Astrocyte (in vitro differentiated cells and primary cell): ENCODE measurements around the gene ETV6. TPM values are rescaled to one million over a fixed set of nuclear protein-coding genes. Genes with fewer than 3 reads are reported as not detected.

ENCODE experiments used
- DNase-seq: peaks from one replicate; pipeline ENCODE4 v3.0.0-alpha.2; 2010; ENCODE audit warnings: low read depth
- FAIRE-seq: peaks from 2 replicates; lab custom pipeline; 2011; peaks lifted over from hg19 to GRCh38; lab: Jason Lieb, UNC
- H2AFZ ChIP-seq: 2 replicates; pipeline ENCODE4 v1.6.0; 2012; ENCODE audit warnings: low read depth, low read length, inconsistent platforms
- H3K27ac ChIP-seq: 2 replicates; pipeline ENCODE4 v1.5.1; 2011; ENCODE audit warnings: low read depth, low read length, inconsistent platforms
- H3K27me3 ChIP-seq: 2 replicates; pipeline ENCODE4 v1.6.0; 2011; ENCODE audit warnings: low read length, inconsistent platforms; ENCODE audit not compliant: insufficient read depth
- H3K36me3 ChIP-seq: 2 replicates; pipeline ENCODE4 v1.5.1; 2011; ENCODE audit warnings: low read length, inconsistent platforms; ENCODE audit not compliant: insufficient read depth
- H3K4me1 ChIP-seq: 2 replicates; pipeline ENCODE4 v1.5.1; 2011; ENCODE audit warnings: low read length, inconsistent platforms; ENCODE audit not compliant: insufficient read depth
- H3K4me2 ChIP-seq: 2 replicates; pipeline ENCODE4 v1.6.0; 2012; ENCODE audit warnings: low read length, inconsistent platforms
- H3K4me3 ChIP-seq: 2 replicates; pipeline ENCODE4 v1.5.1; 2011; ENCODE audit warnings: low read depth, mild to moderate bottlenecking, low read length, inconsistent platforms; ENCODE audit not compliant: insufficient read depth
- H3K79me2 ChIP-seq: 2 replicates; pipeline ENCODE4 v1.6.0; 2012; ENCODE audit warnings: mild to moderate bottlenecking, low read length, inconsistent platforms; ENCODE audit not compliant: insufficient read depth
- H3K9ac ChIP-seq: 2 replicates; pipeline ENCODE4 v1.6.0; 2012; ENCODE audit warnings: mild to moderate bottlenecking, low read length, inconsistent platforms
- H3K9me3 ChIP-seq: 2 replicates; pipeline ENCODE4 v1.5.1; 2012; ENCODE audit warnings: low read depth, mild to moderate bottlenecking, low read length, inconsistent platforms; ENCODE audit not compliant: insufficient read depth
- H4K20me1 ChIP-seq: 2 replicates; pipeline ENCODE4 v1.6.0; 2012; ENCODE audit warnings: low read length, inconsistent platforms; ENCODE audit not compliant: insufficient read depth
- H3K27ac Mint-ChIP-seq: one replicate; pipeline ENCODE4 v1.8.0; 2021; ENCODE audit warnings: mild to moderate bottlenecking, mixed read lengths; ENCODE audit not compliant: unreplicated experiment
- H3K27me3 Mint-ChIP-seq: one replicate; pipeline ENCODE4 v1.8.0; 2021; ENCODE audit warnings: low read depth, mixed read lengths; ENCODE audit not compliant: unreplicated experiment
- H3K36me3 Mint-ChIP-seq: one replicate; pipeline ENCODE4 v1.8.0; 2021; ENCODE audit warnings: low read depth, mixed read lengths; ENCODE audit not compliant: unreplicated experiment
- H3K4me1 Mint-ChIP-seq: one replicate; pipeline ENCODE4 v1.8.0; 2021; ENCODE audit warnings: low read depth, mixed read lengths; ENCODE audit not compliant: unreplicated experiment
- H3K4me3 Mint-ChIP-seq: one replicate; pipeline ENCODE4 v1.8.0; 2021; ENCODE audit warnings: mild to moderate bottlenecking, moderate library complexity, mixed read lengths; ENCODE audit not compliant: unreplicated experiment
- H3K9me3 Mint-ChIP-seq: one replicate; pipeline ENCODE4 v1.8.0; 2021; ENCODE audit warnings: mild to moderate bottlenecking, mixed read lengths; ENCODE audit not compliant: unreplicated experiment
- EZH2 ChIP-seq: IDR thresholded peaks from 2 replicates; pipeline ENCODE4 v1.6.1; 2012; ENCODE audit warnings: mild to moderate bottlenecking, low read length, inconsistent platforms; ENCODE audit not compliant: insufficient read depth
- total RNA-seq: library from RNA; stranded (reverse); gene quantifications from 2 replicates; pipeline ENCODE4 v1.2.1, GENCODE V29; 2021
- TF ChIP-seq, protein P1 (sequence below): IDR thresholded peaks from 2 replicates; pipeline ENCODE4 v1.5.1; 2011; ENCODE audit warnings: low read depth, mild to moderate bottlenecking, inconsistent platforms, low read length, moderate library complexity; ENCODE audit not compliant: insufficient read depth

ETV6 gene
- total RNA-seq, 1 donor from 2014 or later, result 41.2 TPM

DNA sequence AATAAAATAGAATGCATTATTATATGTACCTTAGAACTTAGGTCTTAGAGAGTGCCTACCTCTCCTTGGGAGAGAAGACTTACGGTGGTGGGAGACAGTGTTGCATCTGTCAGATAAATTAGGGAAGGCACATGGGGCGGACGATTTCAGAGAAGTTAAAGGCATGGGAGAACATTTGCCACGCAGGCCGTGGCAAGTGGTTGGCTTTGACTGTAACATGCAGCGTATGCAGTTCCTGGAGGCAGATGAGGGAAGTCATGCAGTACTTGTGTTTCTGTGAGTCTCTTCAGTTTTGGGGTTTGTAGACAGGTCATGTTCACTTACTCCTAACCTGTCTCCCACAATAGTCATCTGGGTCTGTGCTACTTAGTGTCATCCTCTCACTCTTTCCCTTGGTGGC is 43.6 kb downstream of the ETV6 start:
- no peaks in the 10 kb centered on the region for H3K9me3 Mint-ChIP-seq
- FAIRE-seq, result no peak
- no peaks in the 10 kb centered on the region for H3K9me3 ChIP-seq

DNA sequence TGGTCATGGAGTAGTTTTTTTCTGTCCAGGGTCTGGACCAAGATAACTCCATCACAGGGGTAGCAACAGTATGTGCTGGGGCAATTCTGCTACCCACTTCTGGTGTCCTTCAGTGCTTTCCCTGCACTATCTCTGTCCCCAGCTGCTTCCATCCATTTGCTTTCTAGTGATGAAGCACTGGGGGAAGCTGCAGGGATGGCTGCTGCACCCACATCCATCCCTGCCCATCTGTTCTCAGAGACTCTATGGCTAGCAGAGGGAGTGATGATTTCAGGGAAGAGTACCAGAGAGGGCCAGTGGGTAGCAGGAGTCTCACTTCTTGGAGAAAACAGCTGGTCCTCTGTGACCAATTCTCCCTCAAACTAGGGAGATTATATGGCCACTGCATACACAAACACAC is 44.1 kb downstream of the ETV6 start:
- TF ChIP-seq EZH2, result no peak
- TF ChIP-seq, protein P1, sequence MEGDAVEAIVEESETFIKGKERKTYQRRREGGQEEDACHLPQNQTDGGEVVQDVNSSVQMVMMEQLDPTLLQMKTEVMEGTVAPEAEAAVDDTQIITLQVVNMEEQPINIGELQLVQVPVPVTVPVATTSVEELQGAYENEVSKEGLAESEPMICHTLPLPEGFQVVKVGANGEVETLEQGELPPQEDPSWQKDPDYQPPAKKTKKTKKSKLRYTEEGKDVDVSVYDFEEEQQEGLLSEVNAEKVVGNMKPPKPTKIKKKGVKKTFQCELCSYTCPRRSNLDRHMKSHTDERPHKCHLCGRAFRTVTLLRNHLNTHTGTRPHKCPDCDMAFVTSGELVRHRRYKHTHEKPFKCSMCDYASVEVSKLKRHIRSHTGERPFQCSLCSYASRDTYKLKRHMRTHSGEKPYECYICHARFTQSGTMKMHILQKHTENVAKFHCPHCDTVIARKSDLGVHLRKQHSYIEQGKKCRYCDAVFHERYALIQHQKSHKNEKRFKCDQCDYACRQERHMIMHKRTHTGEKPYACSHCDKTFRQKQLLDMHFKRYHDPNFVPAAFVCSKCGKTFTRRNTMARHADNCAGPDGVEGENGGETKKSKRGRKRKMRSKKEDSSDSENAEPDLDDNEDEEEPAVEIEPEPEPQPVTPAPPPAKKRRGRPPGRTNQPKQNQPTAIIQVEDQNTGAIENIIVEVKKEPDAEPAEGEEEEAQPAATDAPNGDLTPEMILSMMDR, result no peak

More for the DNA sequence above, 43.6 kb downstream of the ETV6 start:
- Mint-ChIP-seq H3K4me1 (peaks cover 26% of the 10 kb centered on the region), H3K27me3 (no peaks in the 10 kb centered on the region), H3K27ac (no peak overlapping the region), H3K36me3 (peaks cover 8% of the 10 kb centered on the region), H3K4me3 (no peak overlapping the region)
- Histone ChIP-seq H3K27me3 (no peaks in the 10 kb centered on the region), H3K4me1 (peaks cover 13% of the 10 kb centered on the region), H2AFZ (no peak overlapping the region), H3K27ac (no peak overlapping the region), H3K9ac (no peak overlapping the region), H3K4me3 (no peak overlapping the region), H3K79me2 (peaks cover 94% of the 10 kb centered on the region), H3K36me3 (no peaks in the 10 kb centered on the region), H3K4me2 (no peak overlapping the region), H4K20me1 (peaks cover 83% of the 10 kb centered on the region)
- no peak for DNase-seq
- no peak for TF ChIP-seq EZH2

DNA sequence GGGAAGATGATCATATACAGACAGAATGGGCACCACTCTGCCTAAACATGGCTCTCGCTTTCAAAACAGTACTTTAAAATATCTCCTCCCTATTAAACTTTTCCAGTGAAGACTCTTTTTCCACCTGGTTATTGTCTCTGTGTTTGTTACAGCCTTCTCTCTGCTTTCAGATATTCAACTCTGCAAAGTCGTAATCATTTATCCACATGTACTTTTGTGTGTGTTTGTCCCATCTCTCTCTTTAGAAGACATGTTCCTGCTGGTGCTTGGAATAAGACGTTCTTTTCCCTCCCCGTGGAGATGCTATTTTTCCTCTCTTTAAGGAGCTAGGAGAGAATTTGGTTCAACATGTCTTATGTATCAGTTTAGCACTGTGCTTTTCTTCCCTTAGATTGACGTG is 45.1 kb downstream of the ETV6 start:
- Mint-ChIP-seq H3K27ac (no peak overlapping the region), H3K36me3 (peaks cover 5% of the 10 kb centered on the region), H3K4me3 (no peak overlapping the region), H3K9me3 (no peaks in the 10 kb centered on the region), H3K4me1 (peaks cover 19% of the 10 kb centered on the region), H3K27me3 (no peaks in the 10 kb centered on the region)
- H3K4me3 ChIP-seq, result no peak overlapping the region
- H3K9me3 ChIP-seq, result no peaks in the 10 kb centered on the region
- H3K4me1 ChIP-seq, result peaks cover 16% of the 10 kb centered on the region
- peaks cover 85% of the 10 kb centered on the region for H4K20me1 ChIP-seq
- TF ChIP-seq, protein P1, result no peak
- TF ChIP-seq EZH2, result no peak
- no peak overlapping the region for H3K4me2 ChIP-seq
- H3K36me3 ChIP-seq, result no peaks in the 10 kb centered on the region
- DNase-seq (no peak), FAIRE-seq (no peak)
- no peaks in the 10 kb centered on the region for H3K27me3 ChIP-seq
- H2AFZ ChIP-seq, result no peak overlapping the region
- peaks cover 95% of the 10 kb centered on the region for H3K79me2 ChIP-seq
- H3K27ac ChIP-seq, result no peak overlapping the region
- no peak overlapping the region for H3K9ac ChIP-seq

More for the DNA sequence above, 44.1 kb downstream of the ETV6 start:
- no peak overlapping the region for H2AFZ ChIP-seq
- H3K4me1 ChIP-seq, result peaks cover 16% of the 10 kb centered on the region
- no peak overlapping the region for H3K4me2 ChIP-seq
- H3K27me3 ChIP-seq, result no peaks in the 10 kb centered on the region
- no peaks in the 10 kb centered on the region for H3K9me3 Mint-ChIP-seq
- peaks cover 94% of the 10 kb centered on the region for H3K79me2 ChIP-seq
- H4K20me1 ChIP-seq, result peaks cover 83% of the 10 kb centered on the region
- DNase-seq, result no peak
- H3K9me3 ChIP-seq, result no peaks in the 10 kb centered on the region
- peaks cover 23% of the 10 kb centered on the region for H3K4me1 Mint-ChIP-seq
- H3K27ac ChIP-seq, result no peak overlapping the region
- no peak overlapping the region for H3K4me3 ChIP-seq
- H3K36me3 Mint-ChIP-seq, result peaks cover 8% of the 10 kb centered on the region
- H3K36me3 ChIP-seq, result no peaks in the 10 kb centered on the region
- H3K27ac Mint-ChIP-seq, result no peak overlapping the region
- no peaks in the 10 kb centered on the region for H3K27me3 Mint-ChIP-seq
- no peak overlapping the region for H3K4me3 Mint-ChIP-seq
- no peak overlapping the region for H3K9ac ChIP-seq
- FAIRE-seq, result no peak
